ENCODE measurements around the gene C4BPA.

- TF ChIP-seq POLR2A (IDR thresholded peaks at IDR 0.05) (no peak), CTCF (IDR thresholded peaks at IDR 0.05) (no peak)
Measured at GRCh38 chr1:207140536-207140935, 36.5 kb downstream of the C4BPA start.
